GM18867 (cell line): Measurements from ENCODE around the gene MMP13.
"Not testable (repeated sequence)": the region's sequence is repeated elsewhere in the genome, so short reads cannot be mapped to it uniquely, and the experiment has no call there.

Source experiments
- ATAC-seq: cut with Tn5 transposase; IDR thresholded peaks from one replicate; pipeline ENCODE4 v1.9.1; 2021; ENCODE audit warnings: mild to moderate bottlenecking, moderate library complexity; ENCODE audit not compliant: unreplicated experiment

Gene MMP13

GRCh38 chr11:102903895-102904294 lies 51.6 kb downstream of the MMP13 start:
- not testable (repeated sequence) for ATAC-seq

- no peak for ATAC-seq
Measured at GRCh38 chr11:102900346-102900745, 55.2 kb downstream of the MMP13 start.
